Measurements from ENCODE around the gene TENT4A.
A peak's percentile ranks its signal among the peaks of the same experiment; 100 is the strongest.
"Not testable (repeated sequence)": the region's sequence is repeated elsewhere in the genome, so short reads cannot be mapped to it uniquely, and the experiment has no call there.

The TENT4A gene

DNA sequence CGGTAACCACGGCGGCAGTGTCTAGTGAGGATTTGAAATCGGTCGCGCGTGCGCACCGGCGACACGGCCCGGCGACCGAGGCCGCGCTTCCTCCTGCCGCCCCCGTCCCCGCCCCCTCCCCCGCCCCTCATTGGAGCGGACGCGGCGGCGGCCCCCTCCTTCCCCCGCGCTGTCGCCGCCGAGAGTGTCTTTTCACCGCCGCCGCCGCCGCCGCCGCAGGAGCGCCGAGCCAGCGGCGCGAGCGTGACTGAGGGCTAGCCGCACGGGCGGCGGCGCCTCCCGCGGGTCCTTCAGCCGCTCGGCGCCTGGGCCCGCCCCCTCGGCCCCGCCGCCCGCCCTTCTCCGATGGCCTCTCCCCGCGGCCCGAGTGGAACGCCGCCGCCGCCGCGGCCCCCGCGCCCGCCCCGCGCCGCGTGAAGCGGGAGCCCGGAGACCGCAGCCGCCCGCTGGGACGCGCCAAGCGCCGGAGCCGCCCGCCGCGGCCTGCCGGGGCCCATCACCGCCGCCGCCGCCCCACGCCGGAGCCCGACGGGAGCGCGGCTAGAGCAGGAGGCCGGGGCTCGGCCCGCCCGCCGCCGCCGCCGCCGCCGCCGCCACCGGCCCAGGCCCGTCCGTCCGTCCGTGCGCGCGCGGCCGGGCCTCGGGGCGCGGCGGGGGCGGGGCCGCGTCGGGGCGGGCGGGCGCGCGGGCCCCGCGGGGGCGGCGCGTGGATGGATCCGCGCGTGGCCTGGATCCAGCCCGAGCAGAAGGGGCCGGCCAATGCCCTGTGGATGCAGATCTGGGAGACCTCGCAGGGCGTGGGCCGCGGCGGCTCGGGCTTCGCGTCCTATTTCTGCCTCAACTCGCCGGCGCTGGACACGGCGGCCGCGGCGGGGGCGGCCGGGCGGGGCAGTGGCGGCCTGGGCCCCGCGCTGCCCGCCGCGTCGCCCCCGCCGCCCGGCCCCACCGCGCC, at the start of gene TENT4A:
TENT4A (plus strand) TSS at position 159 of the 952 bp plus-strand sequence; CDS start at position 711, 552 bp downstream.
- in situ Hi-C loops (cut with MboI; ENCODE audit: low pct_unique_long_range_greater_than_20kb, low sequenced_read_pairs): no loop called here
- no peak for DNase-seq

DNA sequence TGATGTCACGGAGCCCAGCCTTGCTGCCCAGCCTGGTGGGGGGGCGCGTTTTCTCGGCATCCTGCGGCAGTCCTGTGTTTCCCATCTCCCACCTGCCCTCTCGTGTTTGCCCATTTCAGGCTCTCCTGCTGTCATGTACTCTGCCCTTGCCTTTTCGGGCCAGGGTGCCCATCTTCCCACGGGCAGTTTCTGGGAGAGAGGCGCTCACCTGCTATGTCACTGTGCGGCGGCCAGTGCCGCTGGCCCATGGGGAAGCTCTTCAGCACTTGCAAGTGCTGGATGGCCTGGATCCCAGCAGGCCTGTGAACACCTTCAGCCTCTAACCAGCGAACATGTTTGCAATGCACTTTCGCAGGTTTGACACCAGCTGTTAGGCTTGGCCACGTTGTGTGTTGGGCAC, 46.5 kb upstream of the TENT4A start:
- DNase-seq: no peak
- in situ Hi-C loops (cut with MboI; ENCODE audit: low pct_unique_long_range_greater_than_20kb, low sequenced_read_pairs): no loop called here

DNA sequence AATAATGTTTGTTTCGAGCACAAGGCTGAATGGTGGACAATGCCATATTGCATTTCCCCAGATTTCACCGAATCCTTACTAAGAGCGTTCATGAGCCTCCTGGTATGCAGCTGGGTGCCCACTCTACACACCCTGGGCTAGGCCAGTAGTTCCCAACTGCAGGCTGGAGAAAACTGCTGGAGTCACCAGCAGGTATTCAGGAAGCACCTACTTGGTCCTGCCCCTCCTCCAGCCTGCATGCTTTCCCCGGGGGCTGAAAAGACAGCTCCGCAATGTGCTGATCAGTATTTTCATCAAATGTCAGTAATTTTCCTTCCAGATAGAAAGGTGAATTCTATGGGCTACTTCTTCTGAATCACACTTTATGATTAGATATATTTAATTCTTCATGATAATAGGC, 45.6 kb upstream of the TENT4A start:
- no peak for DNase-seq
- in situ Hi-C loops (cut with MboI; ENCODE audit: low pct_unique_long_range_greater_than_20kb, low sequenced_read_pairs): no loop called here

GRCh38 chr5:6668717-6669116, 44.5 kb upstream of the TENT4A start:
- in situ Hi-C loops (cut with MboI; ENCODE audit: low pct_unique_long_range_greater_than_20kb, low sequenced_read_pairs); DNase-seq: not testable (repeated sequence)

DNA sequence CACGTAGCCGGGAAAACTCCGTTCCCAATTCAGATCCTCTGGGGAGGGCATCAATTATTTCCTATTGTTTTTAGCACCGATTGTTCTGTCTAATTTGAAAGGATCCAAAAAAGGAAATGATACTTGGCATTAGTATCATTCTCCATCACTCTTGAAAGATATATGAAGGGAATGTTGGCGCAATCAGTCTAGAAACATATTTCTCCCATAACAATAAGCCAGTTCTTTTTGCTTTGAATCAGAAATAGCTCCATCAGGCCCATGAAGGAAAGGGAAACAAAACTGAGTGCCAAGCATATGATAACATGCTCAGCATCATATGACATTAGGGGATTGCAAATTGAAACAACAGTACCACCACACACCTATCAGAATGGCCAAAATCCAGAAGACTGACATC, 40.2 kb upstream of the TENT4A start:
- no peak for DNase-seq
- in situ Hi-C loops (cut with MboI; ENCODE audit: low pct_unique_long_range_greater_than_20kb, low sequenced_read_pairs): no loop called here

GRCh38 chr5:6673963-6674362, 39.3 kb upstream of the TENT4A start:
- in situ Hi-C loops (cut with MboI; ENCODE audit: low pct_unique_long_range_greater_than_20kb, low sequenced_read_pairs): no loop called here
- DNase-seq: no peak

DNA sequence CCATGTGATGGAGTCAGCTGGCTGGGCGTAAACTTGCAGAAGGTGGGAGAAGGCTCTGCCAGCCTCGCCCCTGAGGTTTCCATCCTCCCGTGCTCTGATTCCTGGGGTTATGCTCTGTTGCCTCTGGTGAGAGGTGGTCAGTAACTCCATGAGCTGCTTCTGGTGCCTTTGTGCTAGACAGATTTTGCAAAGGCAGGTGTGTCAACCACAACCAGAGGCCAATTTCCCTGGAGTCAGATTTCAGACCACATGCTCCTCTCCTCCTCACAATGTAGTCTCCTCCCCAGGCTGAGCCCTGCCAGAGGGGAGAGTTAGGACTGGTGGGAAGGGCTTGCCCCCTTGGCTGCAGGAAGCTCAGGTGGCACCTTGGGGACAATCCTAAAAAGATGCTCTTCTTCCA, 38.8 kb upstream of the TENT4A start:
- in situ Hi-C loops (cut with MboI; ENCODE audit: low pct_unique_long_range_greater_than_20kb, low sequenced_read_pairs): no loop called here
- peak; percentile 0 for DNase-seq

- in situ Hi-C loops (cut with MboI; ENCODE audit: low pct_unique_long_range_greater_than_20kb, low sequenced_read_pairs): no loop called here
- DNase-seq: no peak
Observed at GRCh38 chr5:6674886-6675285, 38.3 kb upstream of the TENT4A start.

GRCh38 chr5:6675784-6676491, 37.3 kb upstream of the TENT4A start:
- DNase-seq: peak; percentile 31
- in situ Hi-C loops (cut with MboI; ENCODE audit: low pct_unique_long_range_greater_than_20kb, low sequenced_read_pairs): no loop called here

GRCh38 chr5:6676702-6677101, 36.5 kb upstream of the TENT4A start:
- no peak for DNase-seq
- in situ Hi-C loops (cut with MboI; ENCODE audit: low pct_unique_long_range_greater_than_20kb, low sequenced_read_pairs): no loop called here

DNA sequence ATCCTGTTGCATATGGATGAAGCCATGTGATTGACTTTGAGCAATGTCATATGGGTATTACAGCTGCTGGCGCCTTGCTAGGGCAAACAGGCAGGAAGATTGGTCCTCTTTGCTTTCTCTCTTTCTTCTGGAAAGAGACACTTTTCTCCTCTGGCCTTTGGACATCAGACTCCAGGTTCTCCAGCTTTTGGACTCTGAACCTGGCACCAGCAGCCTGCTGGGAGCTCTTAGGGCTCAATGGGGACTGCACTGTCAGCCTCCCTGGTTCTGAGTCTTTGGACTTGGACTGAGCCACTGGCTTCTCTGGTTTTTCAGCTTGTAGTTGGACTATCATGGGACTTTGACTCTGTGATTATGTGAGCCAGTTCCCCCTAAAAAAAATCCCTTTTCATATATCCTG, 34.8 kb upstream of the TENT4A start:
- in situ Hi-C loops (cut with MboI; ENCODE audit: low pct_unique_long_range_greater_than_20kb, low sequenced_read_pairs): no loop called here
- DNase-seq: no peak

DNA sequence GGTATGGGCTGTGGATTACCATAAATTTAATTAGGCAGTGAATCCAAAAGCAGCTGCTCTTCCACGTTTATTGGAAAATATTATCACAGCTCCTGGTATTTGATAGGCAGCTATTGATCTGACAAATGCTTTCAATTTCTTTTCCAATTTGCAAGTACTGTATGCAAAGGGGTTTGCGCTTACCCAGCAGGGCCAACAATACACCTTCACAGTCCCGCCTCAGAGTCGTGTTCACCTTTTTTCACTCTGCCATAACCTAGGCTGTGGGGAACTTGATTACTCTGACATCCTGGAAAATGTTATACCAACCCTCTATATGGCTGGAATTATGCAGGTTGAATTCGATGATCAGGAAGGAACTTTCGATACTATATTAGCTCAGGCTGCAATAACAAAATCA, 32.3 kb upstream of the TENT4A start:
- no peak for DNase-seq
- in situ Hi-C loops (cut with MboI; ENCODE audit: low pct_unique_long_range_greater_than_20kb, low sequenced_read_pairs): no loop called here

GRCh38 chr5:6681682-6682081, 31.6 kb upstream of the TENT4A start:
- in situ Hi-C loops (cut with MboI; ENCODE audit: low pct_unique_long_range_greater_than_20kb, low sequenced_read_pairs): no loop called here
- DNase-seq: no peak

DNA sequence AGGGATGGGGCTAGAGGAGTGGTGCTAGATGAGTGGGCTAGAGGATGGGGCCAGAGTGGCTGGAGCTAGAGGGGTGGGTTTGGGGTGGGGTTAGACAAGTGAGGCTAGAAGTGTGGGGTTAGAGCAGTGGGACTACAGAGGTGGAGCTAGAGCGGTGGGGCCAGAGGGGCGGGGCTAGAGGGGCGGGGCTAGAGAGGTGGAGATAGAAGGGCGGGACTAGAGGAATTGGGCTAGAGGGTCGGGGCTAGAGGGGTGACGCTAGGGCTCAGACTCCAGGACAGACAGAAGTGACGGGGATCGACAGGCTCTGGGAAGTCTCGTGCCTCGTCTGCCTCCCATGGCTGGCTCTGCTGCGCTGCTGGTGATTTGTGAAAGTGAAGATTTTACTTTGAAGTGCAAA, 31.0 kb upstream of the TENT4A start:
- no peak for DNase-seq
- in situ Hi-C loops (cut with MboI; ENCODE audit: low pct_unique_long_range_greater_than_20kb, low sequenced_read_pairs): no loop called here

GRCh38 chr5:6683241-6683640, 30.0 kb upstream of the TENT4A start:
- DNase-seq: no peak
- in situ Hi-C loops (cut with MboI; ENCODE audit: low pct_unique_long_range_greater_than_20kb, low sequenced_read_pairs): no loop called here

DNA sequence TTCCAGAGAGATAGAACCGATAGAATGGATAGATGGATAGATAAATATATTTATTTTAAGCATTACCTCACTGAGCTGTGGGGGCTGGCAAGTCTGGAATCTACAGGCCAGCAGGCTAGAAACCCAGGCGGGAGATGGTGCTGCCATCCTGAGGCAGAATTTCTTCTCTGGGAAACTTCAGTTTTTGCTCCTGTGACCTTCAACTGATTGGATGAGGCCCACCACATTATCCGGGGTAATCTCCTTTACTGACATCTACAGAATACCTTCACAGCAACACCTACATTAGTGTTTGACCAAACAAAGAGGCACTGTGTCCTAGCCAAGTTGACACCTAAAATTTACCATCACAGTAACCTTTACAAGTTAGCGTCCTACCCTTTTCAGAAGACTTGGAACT, 29.2 kb upstream of the TENT4A start:
- in situ Hi-C loops (cut with MboI; ENCODE audit: low pct_unique_long_range_greater_than_20kb, low sequenced_read_pairs): no loop called here
- no peak for DNase-seq

GRCh38 chr5:6686501-6686900, 26.7 kb upstream of the TENT4A start:
- no peak for DNase-seq
- in situ Hi-C loops (cut with MboI; ENCODE audit: low pct_unique_long_range_greater_than_20kb, low sequenced_read_pairs): no loop called here

GRCh38 chr5:6686915-6687409, 26.3 kb upstream of the TENT4A start:
- DNase-seq: peak; percentile 71
- in situ Hi-C loops (cut with MboI; ENCODE audit: low pct_unique_long_range_greater_than_20kb, low sequenced_read_pairs): no loop called here

DNA sequence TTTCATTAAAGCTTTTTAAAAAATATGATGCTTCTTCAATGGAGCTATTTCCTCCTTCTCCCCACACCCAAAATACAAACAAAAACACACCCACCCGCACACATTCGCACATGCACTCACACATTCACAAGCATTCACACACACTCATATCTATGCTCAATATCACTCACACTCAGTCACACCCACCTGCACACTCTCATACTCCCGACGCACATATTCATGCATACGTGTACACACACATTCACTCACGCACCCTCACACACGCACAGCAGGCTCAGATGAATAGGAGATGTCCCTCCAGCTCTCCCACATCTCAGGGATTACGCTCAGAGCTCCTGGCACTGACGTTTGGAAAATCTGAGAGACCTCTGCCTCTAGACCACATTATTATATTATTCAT, 25.7 kb upstream of the TENT4A start:
- no peak for DNase-seq
- in situ Hi-C loops (cut with MboI; ENCODE audit: low pct_unique_long_range_greater_than_20kb, low sequenced_read_pairs): no loop called here

- in situ Hi-C loops (cut with MboI; ENCODE audit: low pct_unique_long_range_greater_than_20kb, low sequenced_read_pairs): no loop called here
- DNase-seq: no peak
Observed at GRCh38 chr5:6692906-6693305, 20.3 kb upstream of the TENT4A start.
